K562 (cell line): ENCODE measurements around the gene RPS23. TPM values are rescaled to one million over a fixed set of nuclear protein-coding genes. Genes with fewer than 3 reads are reported as not detected.
A peak's percentile ranks its signal among the peaks of the same experiment; 100 is the strongest.

ENCODE experiments used
- CBX1 ChIP-seq: sonication (generic); IDR thresholded peaks from 2 replicates; pipeline ENCODE4 v1.6.1; 2016; ENCODE audit warnings: antibody characterized with exemption, low read depth, mild to moderate bottlenecking
- CC2D1A ChIP-seq: fragments of 450-650 bp; IDR thresholded peaks from 2 replicates; pipeline ENCODE4 v1.6.1; 2017; ENCODE audit warnings: mild to moderate bottlenecking
- CSDE1 ChIP-seq, 2 experiments: fragments of 450-650 bp; IDR thresholded peaks; 2 replicates each; pipeline ENCODE4 v1.6.1; 2016; ENCODE audit warnings: mild to moderate bottlenecking in 1 of 2
- KDM5B ChIP-seq: fragments of 200-600 bp; sonication (generic); IDR thresholded peaks from 2 replicates; pipeline ENCODE4 v1.6.1; 2012; ENCODE audit warnings: low read depth, mild to moderate bottlenecking, moderate library complexity, low read length, control low read depth, inconsistent platforms; ENCODE audit not compliant: insufficient replicate concordance
- NFYB ChIP-seq: IDR thresholded peaks from 2 replicates; pipeline ENCODE4 v1.6.1; 2011; ENCODE audit warnings: mild to moderate bottlenecking, moderate library complexity; ENCODE audit not compliant: insufficient read length; ENCODE audit errors: extremely low read depth
- RBM22 ChIP-seq: fragments of 200-400 bp; formaldehyde crosslinking; IDR thresholded peaks from 2 replicates; pipeline ENCODE4 v1.6.1; 2018; ENCODE audit warnings: low read length, low read depth; ENCODE audit not compliant: poor library complexity, severe bottlenecking
- RFX1 ChIP-seq: fragments of 450-650 bp; IDR thresholded peaks from 2 replicates; pipeline ENCODE4 v1.6.1; 2016; ENCODE audit warnings: mild to moderate bottlenecking, moderate library complexity
- SIN3B ChIP-seq: fragments of 450-650 bp; IDR thresholded peaks from 2 replicates; pipeline ENCODE4 v1.6.1; 2017; ENCODE audit warnings: low read depth, mild to moderate bottlenecking, moderate library complexity
- XRCC4 ChIP-seq: IDR thresholded peaks from one replicate; pipeline ENCODE4 v1.6.1; 2011; ENCODE audit not compliant: insufficient read depth, insufficient read length; ENCODE audit errors: extremely low read depth
- ZNF253 ChIP-seq: fragments of 250-450 bp; sonication (Bioruptor Pico); conservative IDR thresholded peaks from 2 replicates; pipeline ENCODE4 v1.6.1; 2021; ENCODE audit warnings: mild to moderate bottlenecking
- ZNF277 ChIP-seq: fragments of 250-450 bp; sonication (Bioruptor Pico); IDR thresholded peaks from 2 replicates; pipeline ENCODE4 v1.8.0; 2022; ENCODE audit warnings: inconsistent platforms, mild to moderate bottlenecking, moderate library complexity, borderline replicate concordance
- ZNF79 ChIP-seq: fragments of 250-450 bp; sonication (Bioruptor Pico); IDR thresholded peaks from 2 replicates; pipeline ENCODE4 v1.4.0; 2020; ENCODE audit warnings: low read depth, mild to moderate bottlenecking, moderate library complexity
- ZNF830 ChIP-seq: fragments of 250-450 bp; sonication (Bioruptor Pico); IDR thresholded peaks from 2 replicates; pipeline ENCODE4 v1.5.0; 2021; ENCODE audit warnings: mild to moderate bottlenecking
- polyA plus RNA-seq, 8 experiments: library from polyadenylated mRNA; depleted of rRNA in 4 of 8; stranded (reverse) in 5 of 8; unstranded in 3 of 8; fragments of >200 nt; fragmentation: Nextera tagmentation in 2 of 8; fragmentation: Illumina TruSeq in 1 of 8; extraction: Ambion mirVana in 2 of 8; extraction: Trizol in 1 of 8; gene quantifications; 2 replicates each; pipeline versions ENCODE4 v1.2.1 to v1.2.3, GENCODE V29; 2011 to 2014; ENCODE audit warnings: inconsistent platforms in 1 of 8, missing spikeins in 1 of 8
- total RNA-seq, 7 experiments: library from RNA; depleted of rRNA in 6 of 7; stranded (reverse); fragments of >200 nt in 6 of 7; fragmentation: Illumina TruSeq in 2 of 7; extraction: Trizol in 2 of 7; gene quantifications; 2 replicates each; pipeline versions ENCODE4 v1.2.1 to v1.2.3, GENCODE V29; 2011 to 2021; ENCODE audit warnings: low replicate concordance in 1 of 7
- TF ChIP-seq, protein P1 (sequence below): sonication (generic); formaldehyde crosslinking; IDR thresholded peaks from 2 replicates; pipeline ENCODE4 v1.8.0; 2022; ENCODE audit warnings: mild to moderate bottlenecking, missing genetic modification reagents
- TF ChIP-seq, protein P2 (sequence below): fragments of 250-450 bp; sonication (Bioruptor Pico); IDR thresholded peaks from 2 replicates; pipeline ENCODE4 v1.5.0; 2022; ENCODE audit warnings: mild to moderate bottlenecking
- TF ChIP-seq, protein P3 (sequence below): fragments of 250-450 bp; sonication (Bioruptor Pico); IDR thresholded peaks from 2 replicates; pipeline ENCODE4 v1.8.0; 2022; ENCODE audit warnings: moderate library complexity, mild to moderate bottlenecking, inconsistent platforms
- TF ChIP-seq, protein P4 (sequence below), 2 experiments: fragments of 450-650 bp; IDR thresholded peaks; 2 replicates each; pipeline ENCODE4 v1.6.1; 2016
- TF ChIP-seq, protein P5 (sequence below): fragments of 250-450 bp; sonication (Bioruptor Pico); IDR thresholded peaks from 2 replicates; pipeline ENCODE4 v1.5.0; 2020; ENCODE audit warnings: mild to moderate bottlenecking, borderline replicate concordance

Gene RPS23
- total and polyA plus RNA-seq, 9 of the 15 experiments (the other 6 are each of a cell fraction or from before 2014, with no cell fraction given): 3,252 to 10,689 (median 6,302) TPM

GRCh38 chr5:82274343-82275211 lies 3.6 kb downstream of the RPS23 start (continued):
- TF ChIP-seq RFX1: no peak; the same call in 1 of the 2 replicates
- TF ChIP-seq, protein P1, sequence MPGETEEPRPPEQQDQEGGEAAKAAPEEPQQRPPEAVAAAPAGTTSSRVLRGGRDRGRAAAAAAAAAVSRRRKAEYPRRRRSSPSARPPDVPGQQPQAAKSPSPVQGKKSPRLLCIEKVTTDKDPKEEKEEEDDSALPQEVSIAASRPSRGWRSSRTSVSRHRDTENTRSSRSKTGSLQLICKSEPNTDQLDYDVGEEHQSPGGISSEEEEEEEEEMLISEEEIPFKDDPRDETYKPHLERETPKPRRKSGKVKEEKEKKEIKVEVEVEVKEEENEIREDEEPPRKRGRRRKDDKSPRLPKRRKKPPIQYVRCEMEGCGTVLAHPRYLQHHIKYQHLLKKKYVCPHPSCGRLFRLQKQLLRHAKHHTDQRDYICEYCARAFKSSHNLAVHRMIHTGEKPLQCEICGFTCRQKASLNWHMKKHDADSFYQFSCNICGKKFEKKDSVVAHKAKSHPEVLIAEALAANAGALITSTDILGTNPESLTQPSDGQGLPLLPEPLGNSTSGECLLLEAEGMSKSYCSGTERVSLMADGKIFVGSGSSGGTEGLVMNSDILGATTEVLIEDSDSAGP: no peak
- TF ChIP-seq SIN3B: no peak
- TF ChIP-seq ZNF830 (CRISPR knock-in tag): no peak
- TF ChIP-seq RBM22: peak; percentile 85
- TF ChIP-seq, protein P2, sequence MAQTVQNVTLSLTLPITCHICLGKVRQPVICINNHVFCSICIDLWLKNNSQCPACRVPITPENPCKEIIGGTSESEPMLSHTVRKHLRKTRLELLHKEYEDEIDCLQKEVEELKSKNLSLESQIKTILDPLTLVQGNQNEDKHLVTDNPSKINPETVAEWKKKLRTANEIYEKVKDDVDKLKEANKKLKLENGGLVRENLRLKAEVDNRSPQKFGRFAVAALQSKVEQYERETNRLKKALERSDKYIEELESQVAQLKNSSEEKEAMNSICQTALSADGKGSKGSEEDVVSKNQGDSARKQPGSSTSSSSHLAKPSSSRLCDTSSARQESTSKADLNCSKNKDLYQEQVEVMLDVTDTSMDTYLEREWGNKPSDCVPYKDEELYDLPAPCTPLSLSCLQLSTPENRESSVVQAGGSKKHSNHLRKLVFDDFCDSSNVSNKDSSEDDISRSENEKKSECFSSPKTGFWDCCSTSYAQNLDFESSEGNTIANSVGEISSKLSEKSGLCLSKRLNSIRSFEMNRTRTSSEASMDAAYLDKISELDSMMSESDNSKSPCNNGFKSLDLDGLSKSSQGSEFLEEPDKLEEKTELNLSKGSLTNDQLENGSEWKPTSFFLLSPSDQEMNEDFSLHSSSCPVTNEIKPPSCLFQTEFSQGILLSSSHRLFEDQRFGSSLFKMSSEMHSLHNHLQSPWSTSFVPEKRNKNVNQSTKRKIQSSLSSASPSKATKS: no peak
- TF ChIP-seq ZNF253: no peak; the same call in 1 of the 2 replicates
- no peak for TF ChIP-seq XRCC4
- TF ChIP-seq KDM5B: peak; percentile 33
- TF ChIP-seq ZNF79: no peak
- TF ChIP-seq NFYB: no peak
- TF ChIP-seq CBX1: peak; percentile 70; the same call in 1 of the 2 replicates
- TF ChIP-seq, protein P3, sequence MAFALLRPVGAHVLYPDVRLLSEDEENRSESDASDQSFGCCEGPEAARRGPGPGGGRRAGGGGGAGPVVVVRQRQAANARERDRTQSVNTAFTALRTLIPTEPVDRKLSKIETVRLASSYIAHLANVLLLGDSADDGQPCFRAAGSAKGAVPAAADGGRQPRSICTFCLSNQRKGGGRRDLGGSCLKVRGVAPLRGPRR (CRISPR knock-in tag): no peak
- no peak for TF ChIP-seq ZNF277 (CRISPR knock-in tag)
- TF ChIP-seq, protein P4, sequence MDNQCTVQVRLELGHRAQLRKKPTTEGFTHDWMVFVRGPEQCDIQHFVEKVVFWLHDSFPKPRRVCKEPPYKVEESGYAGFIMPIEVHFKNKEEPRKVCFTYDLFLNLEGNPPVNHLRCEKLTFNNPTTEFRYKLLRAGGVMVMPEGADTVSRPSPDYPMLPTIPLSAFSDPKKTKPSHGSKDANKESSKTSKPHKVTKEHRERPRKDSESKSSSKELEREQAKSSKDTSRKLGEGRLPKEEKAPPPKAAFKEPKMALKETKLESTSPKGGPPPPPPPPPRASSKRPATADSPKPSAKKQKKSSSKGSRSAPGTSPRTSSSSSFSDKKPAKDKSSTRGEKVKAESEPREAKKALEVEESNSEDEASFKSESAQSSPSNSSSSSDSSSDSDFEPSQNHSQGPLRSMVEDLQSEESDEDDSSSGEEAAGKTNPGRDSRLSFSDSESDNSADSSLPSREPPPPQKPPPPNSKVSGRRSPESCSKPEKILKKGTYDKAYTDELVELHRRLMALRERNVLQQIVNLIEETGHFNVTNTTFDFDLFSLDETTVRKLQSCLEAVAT (IDR thresholded peaks at IDR 0.05): no peak
- no peak for TF ChIP-seq CSDE1 (IDR thresholded peaks at IDR 0.05)
- TF ChIP-seq, protein P5, sequence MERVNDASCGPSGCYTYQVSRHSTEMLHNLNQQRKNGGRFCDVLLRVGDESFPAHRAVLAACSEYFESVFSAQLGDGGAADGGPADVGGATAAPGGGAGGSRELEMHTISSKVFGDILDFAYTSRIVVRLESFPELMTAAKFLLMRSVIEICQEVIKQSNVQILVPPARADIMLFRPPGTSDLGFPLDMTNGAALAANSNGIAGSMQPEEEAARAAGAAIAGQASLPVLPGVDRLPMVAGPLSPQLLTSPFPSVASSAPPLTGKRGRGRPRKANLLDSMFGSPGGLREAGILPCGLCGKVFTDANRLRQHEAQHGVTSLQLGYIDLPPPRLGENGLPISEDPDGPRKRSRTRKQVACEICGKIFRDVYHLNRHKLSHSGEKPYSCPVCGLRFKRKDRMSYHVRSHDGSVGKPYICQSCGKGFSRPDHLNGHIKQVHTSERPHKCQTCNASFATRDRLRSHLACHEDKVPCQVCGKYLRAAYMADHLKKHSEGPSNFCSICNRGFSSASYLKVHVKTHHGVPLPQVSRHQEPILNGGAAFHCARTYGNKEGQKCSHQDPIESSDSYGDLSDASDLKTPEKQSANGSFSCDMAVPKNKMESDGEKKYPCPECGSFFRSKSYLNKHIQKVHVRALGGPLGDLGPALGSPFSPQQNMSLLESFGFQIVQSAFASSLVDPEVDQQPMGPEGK (CRISPR knock-in tag): no peak
- no peak for TF ChIP-seq CC2D1A
